HG02981 (cell line): ENCODE results near the gene SNTB2.

Experiments
- ATAC-seq: cut with Tn5 transposase; IDR thresholded peaks from one replicate; pipeline ENCODE4 v1.9.1; 2021; ENCODE audit warnings: mild to moderate bottlenecking, moderate library complexity; ENCODE audit not compliant: unreplicated experiment

SNTB2 gene

GRCh38 chr16:69338557-69339288 lies 151.8 kb downstream of the SNTB2 start:
- no peak for ATAC-seq

- peak; percentile 91 for ATAC-seq
These were observed 152.5 kb downstream of the SNTB2 start, which contains the start of the genes COG8 and NIP7 for GRCh38 chr16:69339289-69340094. TSS of gene COG8 (minus strand) at chr16:69339564. CDS start at chr16:69339552, 12 bp downstream. TSS of gene NIP7 (plus strand) at chr16:69339772. CDS start at chr16:69339830, 58 bp downstream.

GRCh38 chr16:69340095-69340644 lies 153.2 kb downstream of the SNTB2 start:
- no peak for ATAC-seq

- no peak for ATAC-seq
These were observed 157.2 kb downstream of the SNTB2 start for GRCh38 chr16:69344171-69344570.

DNA sequence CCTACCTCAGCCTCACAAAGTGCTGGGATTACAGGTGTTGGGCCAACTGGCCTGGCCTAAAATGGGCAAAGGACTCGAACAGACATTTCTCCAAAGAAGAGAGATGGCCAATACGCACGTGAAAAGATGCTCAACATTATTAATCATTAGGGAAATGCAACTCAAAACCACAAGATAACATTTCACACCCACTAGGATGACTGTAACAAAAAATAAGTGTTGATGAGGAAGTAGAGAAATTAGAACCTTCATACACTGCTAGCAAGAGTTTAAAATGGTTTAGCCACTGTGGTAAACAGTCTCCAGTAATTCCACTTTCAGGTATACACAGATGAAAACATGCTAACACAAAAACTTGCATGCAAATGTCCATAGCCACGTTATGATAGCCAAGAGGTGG lies 159.0 kb downstream of the SNTB2 start:
- ATAC-seq, result no peak

DNA sequence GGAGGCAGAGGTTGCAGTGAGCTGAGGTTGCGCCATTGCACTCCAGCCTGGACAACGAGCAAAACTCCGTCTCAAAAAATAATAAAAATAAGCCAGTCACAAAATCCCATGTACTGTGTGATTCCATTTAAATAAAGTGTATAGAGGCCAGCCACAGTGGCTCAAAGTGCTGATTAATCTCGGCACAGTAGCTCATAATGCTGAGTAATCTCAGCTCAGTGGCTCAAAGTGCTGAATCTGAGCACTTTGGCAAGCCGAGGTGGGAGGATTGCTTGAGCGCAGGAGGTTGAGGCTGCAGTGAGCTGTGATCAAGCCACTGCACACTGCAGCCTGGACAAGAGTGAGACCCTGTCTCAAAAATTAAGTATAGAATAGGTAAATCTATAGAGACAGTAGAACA lies 159.7 kb downstream of the SNTB2 start:
- no peak for ATAC-seq

DNA sequence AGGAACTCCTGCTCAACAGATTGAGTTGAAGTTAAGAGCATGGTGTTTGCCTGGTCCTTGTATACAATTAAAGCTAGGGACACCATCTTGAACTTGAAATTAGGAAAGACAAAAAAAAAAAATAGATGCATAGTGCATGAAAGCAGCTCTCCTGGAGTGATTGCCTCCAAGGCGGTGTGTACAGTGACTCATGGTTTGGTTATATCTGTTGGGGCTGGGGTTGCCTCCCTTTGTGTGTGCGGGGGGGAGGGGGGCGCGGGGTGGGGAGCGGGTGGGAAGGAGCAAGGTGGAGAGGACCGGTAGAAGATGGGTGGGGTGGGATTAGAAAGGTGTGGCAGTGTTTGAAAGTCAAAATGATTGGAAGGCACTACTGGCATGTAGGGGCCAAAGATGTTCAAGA lies 161.3 kb downstream of the SNTB2 start:
- ATAC-seq, result no peak

DNA sequence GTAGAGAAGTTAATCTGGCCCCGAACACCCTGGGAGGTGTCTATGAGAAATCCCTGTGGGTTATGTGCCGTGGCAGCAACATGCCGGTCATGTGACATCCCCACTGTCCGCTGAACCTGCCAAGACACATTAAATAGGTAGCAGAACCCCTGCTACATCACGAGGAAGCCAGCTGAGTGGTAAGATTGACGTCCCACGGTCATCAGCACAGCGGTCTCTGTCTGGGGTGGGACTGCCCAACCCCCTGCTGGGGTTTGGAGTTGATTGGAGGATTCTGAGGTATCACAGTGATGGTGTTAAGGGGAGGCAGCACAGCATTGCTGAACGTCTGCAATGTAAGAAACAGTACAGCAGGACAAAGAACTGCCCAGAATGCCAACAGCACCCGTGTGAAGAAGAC lies 162.6 kb downstream of the SNTB2 start:
- ATAC-seq, result no peak

GRCh38 chr16:69350536-69351133 lies 163.7 kb downstream of the SNTB2 start:
- no peak for ATAC-seq

DNA sequence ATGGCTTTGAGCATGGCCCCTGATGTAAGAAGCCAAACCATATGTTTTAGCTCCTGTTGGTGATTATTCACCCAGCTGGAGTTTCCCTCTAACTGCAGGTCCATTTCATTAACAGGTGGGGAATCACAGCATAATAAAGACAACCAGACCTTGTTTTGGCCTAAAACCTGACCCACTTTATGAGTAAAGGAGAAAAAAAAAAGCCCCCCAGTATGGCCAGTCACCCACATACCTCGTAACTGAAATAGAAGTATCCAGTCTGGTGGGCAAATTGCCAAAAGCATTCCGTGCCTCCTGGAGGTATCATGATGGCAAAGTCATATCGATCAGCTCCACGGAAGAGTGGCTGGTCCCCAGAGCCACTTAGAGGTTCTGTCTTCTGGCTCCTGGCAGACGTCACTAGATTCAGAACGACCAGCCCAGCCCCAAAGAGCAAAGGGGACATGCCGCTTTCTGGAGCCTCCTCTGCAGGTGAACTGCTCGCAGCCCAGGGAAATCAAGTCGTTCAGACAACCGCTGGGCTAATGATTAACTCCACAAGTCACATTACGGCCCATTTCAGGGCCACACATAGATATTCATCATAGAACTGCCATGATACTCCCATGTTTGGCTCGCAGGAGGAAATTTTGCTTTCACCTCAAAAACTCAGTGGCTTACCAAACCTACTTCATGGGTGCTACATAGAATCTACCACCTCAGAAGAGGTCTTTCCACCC lies 164.5 kb downstream of the SNTB2 start, which contains the start of gene TMED6:
TMED6 (minus strand) TSS at position 478 of the 719 bp plus-strand sequence; CDS start at position 445, 33 bp downstream.
- no peak for ATAC-seq
